PC-3 (cell line): ENCODE results near the gene CTAGE15.
"Not testable (repeated sequence)": the region's sequence is repeated elsewhere in the genome, so short reads cannot be mapped to it uniquely, and the experiment has no call there.

ENCODE experiments used
- EZH2 ChIP-seq: fragments of 300-600 bp; sonication (generic); IDR thresholded peaks from one replicate; pipeline ENCODE4 v1.6.1; 2017; ENCODE audit warnings: antibody characterized with exemption, mild to moderate bottlenecking, low read length; ENCODE audit not compliant: unreplicated experiment
- EZH2phosphoT487 ChIP-seq: fragments of 300-600 bp; sonication (generic); IDR thresholded peaks from 2 replicates; pipeline ENCODE4 v1.6.1; 2018; ENCODE audit warnings: mild to moderate bottlenecking, antibody characterized with exemption, low read length, borderline replicate concordance
- TF ChIP-seq, protein P1 (sequence below): fragments of 300-600 bp; sonication (generic); conservative IDR thresholded peaks from 2 replicates; pipeline ENCODE4 v1.5.1; 2017; ENCODE audit warnings: antibody characterized with exemption, low read depth, mild to moderate bottlenecking, low read length

- TF ChIP-seq, protein P1, sequence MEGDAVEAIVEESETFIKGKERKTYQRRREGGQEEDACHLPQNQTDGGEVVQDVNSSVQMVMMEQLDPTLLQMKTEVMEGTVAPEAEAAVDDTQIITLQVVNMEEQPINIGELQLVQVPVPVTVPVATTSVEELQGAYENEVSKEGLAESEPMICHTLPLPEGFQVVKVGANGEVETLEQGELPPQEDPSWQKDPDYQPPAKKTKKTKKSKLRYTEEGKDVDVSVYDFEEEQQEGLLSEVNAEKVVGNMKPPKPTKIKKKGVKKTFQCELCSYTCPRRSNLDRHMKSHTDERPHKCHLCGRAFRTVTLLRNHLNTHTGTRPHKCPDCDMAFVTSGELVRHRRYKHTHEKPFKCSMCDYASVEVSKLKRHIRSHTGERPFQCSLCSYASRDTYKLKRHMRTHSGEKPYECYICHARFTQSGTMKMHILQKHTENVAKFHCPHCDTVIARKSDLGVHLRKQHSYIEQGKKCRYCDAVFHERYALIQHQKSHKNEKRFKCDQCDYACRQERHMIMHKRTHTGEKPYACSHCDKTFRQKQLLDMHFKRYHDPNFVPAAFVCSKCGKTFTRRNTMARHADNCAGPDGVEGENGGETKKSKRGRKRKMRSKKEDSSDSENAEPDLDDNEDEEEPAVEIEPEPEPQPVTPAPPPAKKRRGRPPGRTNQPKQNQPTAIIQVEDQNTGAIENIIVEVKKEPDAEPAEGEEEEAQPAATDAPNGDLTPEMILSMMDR, result not testable (repeated sequence)
- not testable (repeated sequence) for TF ChIP-seq EZH2, EZH2phosphoT487
These were observed 48.5 kb downstream of the CTAGE15 start for GRCh38 chr7:143620058-143620457.
